ENCODE results near the gene FIZ1.
A peak's percentile ranks its signal among the peaks of the same experiment; 100 is the strongest.

Gene FIZ1, protein sequence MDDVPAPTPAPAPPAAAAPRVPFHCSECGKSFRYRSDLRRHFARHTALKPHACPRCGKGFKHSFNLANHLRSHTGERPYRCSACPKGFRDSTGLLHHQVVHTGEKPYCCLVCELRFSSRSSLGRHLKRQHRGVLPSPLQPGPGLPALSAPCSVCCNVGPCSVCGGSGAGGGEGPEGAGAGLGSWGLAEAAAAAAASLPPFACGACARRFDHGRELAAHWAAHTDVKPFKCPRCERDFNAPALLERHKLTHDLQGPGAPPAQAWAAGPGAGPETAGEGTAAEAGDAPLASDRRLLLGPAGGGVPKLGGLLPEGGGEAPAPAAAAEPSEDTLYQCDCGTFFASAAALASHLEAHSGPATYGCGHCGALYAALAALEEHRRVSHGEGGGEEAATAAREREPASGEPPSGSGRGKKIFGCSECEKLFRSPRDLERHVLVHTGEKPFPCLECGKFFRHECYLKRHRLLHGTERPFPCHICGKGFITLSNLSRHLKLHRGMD

GRCh38 chr19:55599468-55599841, at the start of gene FIZ1:
TSS of gene FIZ1 (minus strand) at chr19:55599517. CDS start at chr19:55597865, 1,652 bp downstream.
- DNase-seq (ENCODE audit: low read depth in 2 of 3, low spot score in 2 of 3) = peak; percentile 87 to 90 (median 88)

DNA sequence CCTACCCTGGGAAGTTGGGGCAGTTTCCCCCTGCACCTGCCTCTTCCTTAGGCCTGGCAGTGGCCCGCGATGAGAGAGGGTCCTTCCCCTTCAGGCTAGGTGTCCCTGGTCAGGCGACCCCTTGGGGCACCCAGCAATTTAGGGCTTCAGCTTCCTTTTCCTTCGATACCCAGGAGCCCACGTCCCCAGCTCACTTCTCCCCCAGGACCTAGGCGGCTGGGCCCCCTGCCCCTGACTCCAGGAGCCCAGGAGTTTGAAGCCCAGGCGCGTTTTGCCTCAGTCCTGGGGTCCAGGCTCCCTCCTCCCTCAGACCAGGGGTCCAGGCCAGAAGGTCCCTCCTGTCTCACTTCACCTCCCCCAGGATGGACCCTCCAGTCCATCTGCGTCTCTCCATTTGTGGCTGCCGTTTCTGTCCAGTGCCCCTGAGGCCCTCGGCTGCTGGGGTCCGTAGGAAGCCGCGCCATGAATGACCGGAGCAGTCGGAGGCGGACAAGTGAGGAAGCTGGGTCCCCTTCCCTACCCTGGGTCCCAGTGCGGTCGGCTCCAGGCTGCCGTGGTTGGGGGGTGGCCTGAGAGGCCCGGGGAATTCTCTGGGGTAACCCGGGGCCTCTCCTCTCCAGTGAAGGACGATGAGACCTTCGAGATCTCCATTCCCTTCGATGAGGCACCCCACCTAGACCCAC, 49.4 kb upstream of the FIZ1 start:
- DNase-seq (ENCODE audit: low read depth in 2 of 3, low spot score in 2 of 3) = no peak

GRCh38 chr19:55647732-55648584, 48.6 kb upstream of the FIZ1 start, which contains the start of gene CCDC106:
TSS of gene CCDC106 (plus strand) at chr19:55648212. CDS start at chr19:55649047, 835 bp downstream.
- no peak for DNase-seq (ENCODE audit: low read depth in 2 of 3, low spot score in 2 of 3)

DNA sequence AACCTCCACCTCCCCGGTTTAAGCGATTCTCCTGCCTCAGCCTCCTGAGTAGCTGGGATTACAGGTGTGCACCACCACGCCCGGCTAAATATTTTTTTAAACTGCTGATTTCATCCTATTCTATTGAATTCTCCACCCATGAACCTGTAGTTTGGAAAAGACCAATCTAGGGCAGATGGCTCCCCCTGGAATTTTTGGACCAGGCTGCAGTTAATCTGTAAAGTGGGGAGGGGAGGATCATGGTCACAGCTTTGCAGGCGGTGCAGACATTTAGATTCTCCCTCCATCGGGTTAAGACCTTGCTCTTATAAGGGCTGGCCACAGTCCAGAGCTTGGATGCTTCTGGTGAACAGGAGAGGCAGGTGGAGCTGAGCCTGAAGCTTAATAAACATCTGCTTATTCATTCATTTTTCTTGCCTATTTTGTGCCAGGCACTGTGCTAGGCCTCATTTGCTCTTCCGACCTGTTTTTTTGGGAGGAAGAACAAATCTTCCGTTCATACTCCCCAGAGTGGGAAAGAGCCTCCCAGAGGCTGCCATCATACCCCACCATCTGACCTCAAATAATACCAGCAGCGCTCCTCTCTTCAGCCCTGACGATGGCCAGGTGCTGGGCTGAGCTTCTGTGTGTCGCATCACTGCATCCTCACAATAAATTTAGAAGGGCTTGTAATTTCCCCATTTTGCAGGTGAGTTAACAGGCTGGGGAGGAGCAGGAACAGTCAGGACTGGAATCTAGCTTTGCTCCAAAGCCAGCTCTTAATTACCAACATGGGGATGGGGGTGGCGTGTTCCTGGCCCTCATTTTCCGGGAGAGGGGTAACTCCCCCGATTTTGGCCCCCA, 47.8 kb upstream of the FIZ1 start:
- DNase-seq (ENCODE audit: low read depth in 2 of 3, low spot score in 2 of 3) = no peak

DNA sequence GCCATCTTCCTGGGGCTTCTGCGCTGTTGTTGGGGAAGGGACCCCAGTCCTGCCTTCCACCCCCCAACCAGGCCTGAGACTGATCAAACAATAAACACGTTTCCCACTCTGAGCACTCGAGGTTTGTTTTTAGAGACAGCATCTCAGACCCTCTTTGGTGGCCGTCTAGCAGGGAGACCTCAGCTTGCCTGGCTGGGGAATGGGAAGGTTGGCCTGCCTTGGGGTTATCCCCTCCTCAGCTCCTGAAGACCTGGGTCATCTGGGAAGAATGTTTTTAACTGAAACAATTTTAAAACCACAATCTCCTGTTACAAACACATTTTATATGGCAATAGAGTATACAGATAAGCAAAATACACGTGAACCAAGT, 46.2 kb upstream of the FIZ1 start:
- no peak for DNase-seq (ENCODE audit: low read depth in 2 of 3, low spot score in 2 of 3)

GRCh38 chr19:55644842-55645511, 45.7 kb upstream of the FIZ1 start:
- DNase-seq (ENCODE audit: low read depth in 2 of 3, low spot score in 2 of 3) = no peak

GRCh38 chr19:55644191-55644833, 45.0 kb upstream of the FIZ1 start:
- no peak for DNase-seq (ENCODE audit: low read depth in 2 of 3, low spot score in 2 of 3)

- no peak for DNase-seq (ENCODE audit: low read depth in 2 of 3, low spot score in 2 of 3)
These were observed 44.5 kb upstream of the FIZ1 start for GRCh38 chr19:55643887-55644176.

DNA sequence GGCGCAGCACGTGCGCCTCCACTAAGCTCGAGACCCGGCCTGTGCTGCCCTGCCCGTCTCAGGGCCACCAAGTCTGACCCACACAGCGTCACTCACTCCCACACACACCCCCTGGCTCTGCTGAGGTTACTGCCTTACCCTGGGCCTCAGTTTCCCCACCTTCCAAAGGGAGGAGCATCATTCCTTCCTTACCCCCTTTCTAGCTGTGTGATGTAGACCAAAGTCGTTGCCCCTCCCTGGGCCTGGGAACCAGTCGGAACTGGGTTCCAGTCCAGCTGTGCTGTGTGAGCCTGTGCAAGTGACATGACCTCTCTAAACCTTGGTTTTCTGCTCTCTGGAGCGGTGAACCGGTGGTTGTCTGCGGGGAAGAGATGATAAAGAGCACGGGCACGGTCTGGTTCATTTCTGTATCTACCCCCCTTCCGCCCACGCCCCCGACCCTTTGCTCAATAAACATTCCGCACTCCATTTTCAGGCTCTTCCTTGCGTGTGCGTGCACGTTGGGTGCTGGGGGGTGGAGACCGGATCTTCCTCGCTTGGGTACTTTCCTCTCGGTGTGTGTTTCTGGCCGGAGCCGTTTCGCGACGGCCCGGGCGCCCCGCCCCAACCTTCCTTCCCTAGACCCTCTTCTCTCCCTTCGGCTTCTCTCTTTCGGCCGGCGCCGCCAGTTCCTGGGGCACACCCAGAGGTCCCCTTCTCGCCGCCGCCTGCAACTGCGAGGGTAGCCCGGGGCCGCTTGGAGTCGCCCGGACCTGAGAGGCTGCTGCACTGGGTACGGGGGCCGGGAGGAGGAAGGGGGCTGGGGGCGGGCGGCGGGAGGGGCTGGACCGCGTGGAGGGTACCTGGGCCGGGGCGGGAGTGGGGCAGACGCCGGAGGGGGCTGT, 43.9 kb upstream of the FIZ1 start, which contains the start of gene ZNF581:
Gene ZNF581 (plus strand): TSS at position 647 of the 884 bp plus-strand sequence. CDS start 923 bp downstream, outside the sequence.
- peak; percentile 60 to 70 (median 66) for DNase-seq (ENCODE audit: low read depth in 2 of 3, low spot score in 2 of 3)

GRCh38 chr19:55642153-55643002, 43.1 kb upstream of the FIZ1 start:
- DNase-seq (ENCODE audit: low read depth in 2 of 3, low spot score in 2 of 3) = no peak

- no peak for DNase-seq (ENCODE audit: low read depth in 2 of 3, low spot score in 2 of 3)
These were observed 42.3 kb upstream of the FIZ1 start for GRCh38 chr19:55641426-55642152.

- peak in 2 of 3 experiments; percentile 54 to 55 for DNase-seq (ENCODE audit: low read depth in 2 of 3, low spot score in 2 of 3)
These were observed 41.5 kb upstream of the FIZ1 start, which contains the start of gene ZNF580 for GRCh38 chr19:55640577-55641425. TSS of gene ZNF580 (plus strand) at chr19:55641002. CDS start at chr19:55642509, 1,507 bp downstream.

GRCh38 chr19:55640043-55640576, 40.8 kb upstream of the FIZ1 start:
- peak in 2 of 3 experiments; percentile 43 to 45 for DNase-seq (ENCODE audit: low read depth in 2 of 3, low spot score in 2 of 3)

DNA sequence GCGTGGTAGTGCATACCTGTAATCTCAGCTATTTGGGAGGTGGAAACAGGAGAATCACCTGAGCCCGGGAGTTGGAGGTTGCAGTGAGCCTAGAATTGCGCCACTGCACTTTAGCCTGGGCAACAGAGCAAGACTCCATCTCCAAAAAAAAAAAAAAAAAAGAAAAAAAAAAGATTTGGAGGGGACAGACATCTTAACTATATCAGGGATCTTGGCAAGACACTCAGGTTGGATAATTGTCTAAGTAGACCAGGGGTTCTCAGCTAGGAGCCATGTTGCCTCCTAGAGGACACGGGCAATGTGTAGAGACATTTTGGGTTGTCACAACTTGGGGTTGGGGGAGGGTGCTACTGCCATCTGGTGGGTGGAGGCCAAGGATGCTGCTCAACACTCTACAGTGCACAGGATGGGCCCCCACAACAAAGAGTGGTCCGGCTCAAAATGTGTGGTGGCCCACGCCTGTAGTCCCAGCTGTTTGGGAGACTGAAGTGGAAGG, 39.6 kb upstream of the FIZ1 start:
- DNase-seq (ENCODE audit: low read depth in 2 of 3, low spot score in 2 of 3) = peak in 1 of 3 experiments; percentile 33

DNA sequence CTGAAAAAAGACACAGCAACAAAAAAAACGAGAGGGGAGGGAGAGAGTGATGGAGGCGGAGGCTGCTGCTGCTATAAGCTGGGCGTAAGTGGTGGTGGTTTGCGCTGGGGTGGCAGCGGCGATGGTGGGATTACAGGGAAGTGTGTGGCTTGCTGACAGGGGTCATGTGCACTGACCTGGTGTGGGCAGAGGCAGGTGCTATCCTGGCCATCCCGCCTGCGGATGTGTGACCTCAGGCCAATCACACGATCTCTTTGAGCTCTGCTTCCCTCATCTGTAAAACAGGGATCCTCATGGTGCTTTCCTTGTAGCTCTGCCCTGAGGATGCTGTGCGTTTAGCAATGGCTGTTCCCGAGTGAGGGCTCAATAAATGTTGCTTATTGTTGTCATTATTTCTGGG, 38.2 kb upstream of the FIZ1 start:
- DNase-seq (ENCODE audit: low read depth in 2 of 3, low spot score in 2 of 3) = no peak
